ENCODE data around the gene FAM114A1. TPM values are rescaled to one million over a fixed set of nuclear protein-coding genes. Genes with fewer than 3 reads are reported as not detected.

FAM114A1 gene
- total RNA-seq, 1 donor from 2014 or later = 7.4 TPM

DNA sequence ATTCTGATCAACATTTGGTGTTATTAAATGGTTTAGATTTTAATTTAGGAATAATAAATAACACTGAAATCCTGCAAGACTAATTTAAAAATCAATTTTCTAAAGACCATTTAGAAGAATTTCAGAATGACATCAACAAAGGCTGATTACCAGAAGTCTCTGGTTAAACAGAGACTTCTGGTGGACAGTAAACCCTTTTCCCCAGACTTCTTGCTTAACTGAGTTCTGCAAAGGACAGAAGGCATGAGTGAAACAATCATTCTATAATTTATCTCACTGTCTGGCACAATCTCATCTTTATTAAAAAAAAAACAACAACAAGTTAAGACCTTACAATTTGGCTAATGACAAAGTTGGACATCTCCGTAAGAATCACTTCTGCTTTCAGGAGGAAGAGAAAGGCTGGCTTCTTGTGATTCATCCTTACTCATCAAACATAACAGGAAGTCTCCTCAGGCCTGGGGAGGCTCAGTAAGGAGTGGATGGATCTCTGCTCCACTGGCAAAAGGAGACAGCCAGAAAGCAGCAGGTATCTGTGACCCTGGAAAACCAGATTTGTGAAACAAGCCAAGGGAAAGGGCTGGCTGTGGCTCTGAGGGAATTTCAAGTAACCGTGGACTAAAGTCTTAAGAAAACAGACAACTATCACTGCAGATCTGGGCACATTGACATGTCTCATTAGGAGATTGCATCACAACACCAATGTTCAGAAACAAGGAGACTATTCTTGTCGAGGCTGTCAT lies 10.1 kb upstream of the FAM114A1 start:
- no peak overlapping the region for H3K27ac ChIP-seq
- no peaks in the 10 kb centered on the region for H3K9me3 ChIP-seq (ENCODE audit: low read depth)
- no peaks in the 10 kb centered on the region for H4K20me1 ChIP-seq (ENCODE audit: low read depth)
- H2AFZ ChIP-seq (replicated peaks) = no peak overlapping the region
- H3K36me3 Mint-ChIP-seq = no peaks in the 10 kb centered on the region
- no peaks in the 10 kb centered on the region for H3K9me3 Mint-ChIP-seq
- no peaks in the 10 kb centered on the region for H3K4me1 ChIP-seq
- no peak overlapping the region for H3K27ac Mint-ChIP-seq
- no peak overlapping the region for H3K4me3 ChIP-seq
- H3K4me1 Mint-ChIP-seq = peaks cover 3% of the 10 kb centered on the region
- no peak overlapping the region for H3K9ac ChIP-seq
- no peak for DNase-seq (ENCODE audit: low spot score)
- TF ChIP-seq, protein P1, sequence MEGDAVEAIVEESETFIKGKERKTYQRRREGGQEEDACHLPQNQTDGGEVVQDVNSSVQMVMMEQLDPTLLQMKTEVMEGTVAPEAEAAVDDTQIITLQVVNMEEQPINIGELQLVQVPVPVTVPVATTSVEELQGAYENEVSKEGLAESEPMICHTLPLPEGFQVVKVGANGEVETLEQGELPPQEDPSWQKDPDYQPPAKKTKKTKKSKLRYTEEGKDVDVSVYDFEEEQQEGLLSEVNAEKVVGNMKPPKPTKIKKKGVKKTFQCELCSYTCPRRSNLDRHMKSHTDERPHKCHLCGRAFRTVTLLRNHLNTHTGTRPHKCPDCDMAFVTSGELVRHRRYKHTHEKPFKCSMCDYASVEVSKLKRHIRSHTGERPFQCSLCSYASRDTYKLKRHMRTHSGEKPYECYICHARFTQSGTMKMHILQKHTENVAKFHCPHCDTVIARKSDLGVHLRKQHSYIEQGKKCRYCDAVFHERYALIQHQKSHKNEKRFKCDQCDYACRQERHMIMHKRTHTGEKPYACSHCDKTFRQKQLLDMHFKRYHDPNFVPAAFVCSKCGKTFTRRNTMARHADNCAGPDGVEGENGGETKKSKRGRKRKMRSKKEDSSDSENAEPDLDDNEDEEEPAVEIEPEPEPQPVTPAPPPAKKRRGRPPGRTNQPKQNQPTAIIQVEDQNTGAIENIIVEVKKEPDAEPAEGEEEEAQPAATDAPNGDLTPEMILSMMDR (IDR thresholded peaks at IDR 0.05) = no peak
- TF ChIP-seq EZH2phosphoT487 (IDR thresholded peaks at IDR 0.05) (no peak), EZH2 (IDR thresholded peaks at IDR 0.05) (no peak)
- peaks cover 3% of the 10 kb centered on the region for H3K27me3 Mint-ChIP-seq (ENCODE audit: insufficient read depth, low read depth)
- H3K4me3 Mint-ChIP-seq = no peak overlapping the region
- H3K36me3 ChIP-seq = no peaks in the 10 kb centered on the region
- no peak overlapping the region for H3K4me2 ChIP-seq
- no peaks in the 10 kb centered on the region for H3K27me3 ChIP-seq
- H3F3A ChIP-seq (ENCODE audit: low read depth) = no peaks in the 10 kb centered on the region
- no peaks in the 10 kb centered on the region for H3K79me2 ChIP-seq (ENCODE audit: low read depth)

DNA sequence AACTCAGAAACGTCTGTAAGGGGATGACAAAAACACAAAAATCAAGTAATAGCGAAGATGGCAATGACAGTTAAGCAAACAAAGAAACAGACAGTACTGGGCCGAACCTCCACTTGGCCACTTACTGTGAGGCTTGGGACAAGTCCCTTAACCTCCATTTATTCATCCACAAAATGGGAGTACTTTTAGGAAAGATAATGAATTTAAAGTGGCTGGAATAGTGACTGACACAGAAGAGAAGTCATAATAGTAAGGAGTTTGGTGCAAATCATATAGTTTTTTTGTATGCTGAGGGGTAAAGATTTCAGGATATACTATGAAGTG lies 9.5 kb upstream of the FAM114A1 start:
- TF ChIP-seq EZH2 (IDR thresholded peaks at IDR 0.05) (no peak), EZH2phosphoT487 (IDR thresholded peaks at IDR 0.05) (no peak)
- TF ChIP-seq, protein P1 (IDR thresholded peaks at IDR 0.05) = no peak
- peaks cover 3% of the 10 kb centered on the region for H3K27me3 Mint-ChIP-seq (ENCODE audit: insufficient read depth, low read depth)
- H3F3A ChIP-seq (ENCODE audit: low read depth) = no peaks in the 10 kb centered on the region
- no peaks in the 10 kb centered on the region for H3K4me1 ChIP-seq
- H4K20me1 ChIP-seq (ENCODE audit: low read depth) = no peaks in the 10 kb centered on the region
- H3K4me3 ChIP-seq = no peak overlapping the region
- H3K9me3 ChIP-seq (ENCODE audit: low read depth) = no peaks in the 10 kb centered on the region
- DNase-seq (ENCODE audit: low spot score) = no peak
- H3K4me1 Mint-ChIP-seq = peaks cover 3% of the 10 kb centered on the region
- H3K9ac ChIP-seq = no peak overlapping the region
- H3K4me2 ChIP-seq = no peak overlapping the region
- no peaks in the 10 kb centered on the region for H3K79me2 ChIP-seq (ENCODE audit: low read depth)
- no peak overlapping the region for H3K27ac ChIP-seq
- H3K36me3 Mint-ChIP-seq = no peaks in the 10 kb centered on the region
- no peaks in the 10 kb centered on the region for H3K9me3 Mint-ChIP-seq
- no peaks in the 10 kb centered on the region for H3K36me3 ChIP-seq
- H2AFZ ChIP-seq (replicated peaks) = no peak overlapping the region
- H3K27me3 ChIP-seq = no peaks in the 10 kb centered on the region
- H3K27ac Mint-ChIP-seq = no peak overlapping the region
- no peak overlapping the region for H3K4me3 Mint-ChIP-seq

DNA sequence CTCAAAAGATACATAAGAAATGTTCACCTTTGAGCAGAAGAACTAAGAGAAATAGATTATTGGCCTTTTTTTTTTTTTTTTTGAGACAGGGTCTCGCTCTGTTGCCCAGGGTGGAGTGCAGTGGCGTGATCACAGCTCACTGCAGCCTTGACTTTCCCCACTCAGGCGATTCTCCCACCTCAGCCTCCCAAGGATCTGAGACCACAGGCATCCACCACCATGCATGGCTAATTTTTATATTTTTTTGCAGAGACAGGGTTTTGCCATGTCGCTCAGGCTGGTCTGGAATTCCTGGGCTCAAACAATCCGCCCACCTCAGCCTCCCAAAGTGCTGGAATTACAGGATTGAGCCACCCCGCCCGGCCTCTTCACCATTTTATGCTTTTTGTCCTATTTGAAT lies 8.1 kb upstream of the FAM114A1 start:
- Histone ChIP-seq H3K4me3 (no peak overlapping the region), H3F3A (ENCODE audit: low read depth) (no peaks in the 10 kb centered on the region), H3K4me1 (no peaks in the 10 kb centered on the region), H3K27me3 (no peaks in the 10 kb centered on the region), H3K27ac (no peak overlapping the region), H3K36me3 (no peaks in the 10 kb centered on the region), H3K79me2 (ENCODE audit: low read depth) (no peaks in the 10 kb centered on the region), H4K20me1 (ENCODE audit: low read depth) (no peaks in the 10 kb centered on the region), H3K4me2 (no peak overlapping the region), H3K9ac (no peak overlapping the region), H2AFZ (replicated peaks) (no peak overlapping the region), H3K9me3 (ENCODE audit: low read depth) (no peaks in the 10 kb centered on the region)
- no peak overlapping the region for H3K27ac Mint-ChIP-seq
- TF ChIP-seq EZH2phosphoT487 (IDR thresholded peaks at IDR 0.05) (no peak), EZH2 (IDR thresholded peaks at IDR 0.05) (no peak)
- TF ChIP-seq, protein P1 (IDR thresholded peaks at IDR 0.05) = no peak
- H3K27me3 Mint-ChIP-seq (ENCODE audit: insufficient read depth, low read depth) = peaks cover 3% of the 10 kb centered on the region
- no peaks in the 10 kb centered on the region for H3K36me3 Mint-ChIP-seq
- no peak for DNase-seq (ENCODE audit: low spot score)
- peaks cover 3% of the 10 kb centered on the region for H3K4me1 Mint-ChIP-seq
- no peak overlapping the region for H3K4me3 Mint-ChIP-seq
- H3K9me3 Mint-ChIP-seq = no peaks in the 10 kb centered on the region

All from neural progenitor cell (in vitro differentiated cells).